ENCODE measurements around the gene PLAAT3. TPM values are rescaled to one million over a fixed set of nuclear protein-coding genes. Genes with fewer than 3 reads are reported as not detected.
"Not testable (repeated sequence)": the region's sequence is repeated elsewhere in the genome, so short reads cannot be mapped to it uniquely, and the experiment has no call there.

PLAAT3 gene
- total RNA-seq, 4 donors from 2014 or later = 58.0 to 76.5 (median 67.5) TPM

- Histone ChIP-seq H3K27me3 (no peaks in the 10 kb centered on the region), H3K4me3 (no peak overlapping the region), H3K4me1 (peaks cover 0 to under 1% of the 10 kb centered on the region in 2 donors), H3K27ac (no peak overlapping the region), H3K36me3 (no peaks in the 10 kb centered on the region), H3K9me3 (no peaks in the 10 kb centered on the region)
- in situ Hi-C loops (cut with MboI; ENCODE audit: low sequenced_read_pairs in 4 of 4) = no loop called here
- TF ChIP-seq CTCF (IDR thresholded peaks at IDR 0.05 in 4 of 5, conservative IDR thresholded peaks at IDR 0.05 in 1 of 5) = no peak
- TF ChIP-seq POLR2A (IDR thresholded peaks at IDR 0.05) = no peak
- DNase-seq (no peak), ATAC-seq (no peak)
- intact Hi-C loops (cut with DNase I; ENCODE audit: low total_unique reads) = no loop called here
Measured at GRCh38 chr11:63543711-63544110, 70.5 kb downstream of the PLAAT3 start.

GRCh38 chr11:63542506-63542905, 71.7 kb downstream of the PLAAT3 start:
- ATAC-seq; H3K9me3 ChIP-seq; H3K27me3 ChIP-seq; in situ Hi-C loops (cut with MboI; ENCODE audit: low sequenced_read_pairs in 4 of 4); DNase-seq; H3K27ac ChIP-seq; H3K36me3 ChIP-seq; intact Hi-C loops (cut with DNase I; ENCODE audit: low total_unique reads); H3K4me3 ChIP-seq: not testable (repeated sequence)
- H3K4me1 ChIP-seq = peaks cover 6 to 13% of the 10 kb centered on the region in 2 donors

- peaks cover 21 to 26% of the 10 kb centered on the region in 2 donors for H3K4me1 ChIP-seq
Measured at GRCh38 chr11:63537293-63538101, 76.7 kb downstream of the PLAAT3 start.

GRCh38 chr11:63536669-63537292, 77.5 kb downstream of the PLAAT3 start, which contains the start of gene PLAAT4:
Gene PLAAT4, plus strand, starts transcription at chr11:63536808. Its CDS starts 61 bp downstream, at chr11:63536869.
- H3K27me3 ChIP-seq = no peaks in the 10 kb centered on the region
- in situ Hi-C loops (cut with MboI; ENCODE audit: low sequenced_read_pairs in 4 of 4) = no loop called here
- no peak for TF ChIP-seq CTCF (IDR thresholded peaks at IDR 0.05 in 4 of 5, conservative IDR thresholded peaks at IDR 0.05 in 1 of 5)
- TF ChIP-seq POLR2A (IDR thresholded peaks at IDR 0.05) = no peak
- DNase-seq = no peak
- intact Hi-C loops (cut with DNase I; ENCODE audit: low total_unique reads) = loop anchor here (2.0 kb wide), 1 partner anchor 76 kb away; no protein-coding TSS in a partner anchor
- peak; percentile 68 to 69 for ATAC-seq
- no peaks in the 10 kb centered on the region for H3K9me3 ChIP-seq
- H3K27ac ChIP-seq = peak within 1 kb of the TSS; percentile 75 to 84 (median 81)
- H3K4me1 ChIP-seq = peaks cover 21 to 26% of the 10 kb centered on the region in 2 donors
- peak within 1 kb of the TSS; percentile 42 to 83 (median 52) for H3K4me3 ChIP-seq
- no peaks in the 10 kb centered on the region for H3K36me3 ChIP-seq

More at GRCh38 chr11:63537293-63538101, 76.7 kb downstream of the PLAAT3 start:
- Histone ChIP-seq H3K4me3 (peak overlapping the region; percentile 42 to 83 (median 52)), H3K27ac (peak overlapping the region; percentile 75 to 84 (median 81)), H3K27me3 (no peaks in the 10 kb centered on the region), H3K9me3 (no peaks in the 10 kb centered on the region), H3K36me3 (no peaks in the 10 kb centered on the region)
- TF ChIP-seq POLR2A (IDR thresholded peaks at IDR 0.05) (peak in 1 of 2 donors; percentile 16), CTCF (IDR thresholded peaks at IDR 0.05 in 4 of 5, conservative IDR thresholded peaks at IDR 0.05 in 1 of 5) (no peak)
- in situ Hi-C loops (cut with MboI; ENCODE audit: low sequenced_read_pairs in 4 of 4) = no loop called here
- ATAC-seq = peak; percentile 87 to 93
- DNase-seq = peak; percentile 62 to 63
- intact Hi-C loops (cut with DNase I; ENCODE audit: low total_unique reads) = loop anchor here (2.0 kb wide), 1 partner anchor 75 kb away; no protein-coding TSS in a partner anchor

DNA sequence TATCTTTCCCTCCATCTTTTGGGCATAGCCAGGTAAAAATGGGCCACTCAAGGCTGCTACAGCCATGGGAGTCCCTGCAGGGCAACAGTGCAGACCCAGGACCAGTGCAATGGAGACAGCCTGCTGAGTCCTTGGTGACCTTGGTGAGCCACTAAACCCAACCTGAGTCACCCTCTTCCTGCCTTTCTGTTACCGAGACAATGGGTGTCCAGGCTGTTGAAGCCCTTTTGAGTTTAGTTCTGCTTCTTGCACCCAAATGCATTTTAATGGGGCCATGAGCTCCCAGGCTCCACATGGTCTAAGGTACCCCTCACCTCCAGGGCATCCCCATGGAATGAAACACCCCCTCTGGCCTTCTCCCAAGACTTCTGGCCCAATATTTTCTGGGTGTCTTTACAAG, 78.5 kb downstream of the PLAAT3 start:
- Histone ChIP-seq H3K4me1 (peaks cover 21 to 26% of the 10 kb centered on the region in 2 donors), H3K27ac (no peak overlapping the region), H3K36me3 (no peaks in the 10 kb centered on the region), H3K4me3 (no peak overlapping the region), H3K27me3 (no peaks in the 10 kb centered on the region), H3K9me3 (no peaks in the 10 kb centered on the region)
- ATAC-seq (no peak), DNase-seq (no peak)
- intact Hi-C loops (cut with DNase I; ENCODE audit: low total_unique reads) = loop anchor here (2.0 kb wide), 1 partner anchor 77 kb away; no protein-coding TSS in a partner anchor
- no peak for TF ChIP-seq POLR2A (IDR thresholded peaks at IDR 0.05)
- no peak for TF ChIP-seq CTCF (IDR thresholded peaks at IDR 0.05 in 4 of 5, conservative IDR thresholded peaks at IDR 0.05 in 1 of 5)
- in situ Hi-C loops (cut with MboI; ENCODE audit: low sequenced_read_pairs in 4 of 4) = no loop called here
